Ascending aorta (tissue), 2 donors: Measurements from ENCODE around the gene DENND5B. TPM values are rescaled to one million over a fixed set of nuclear protein-coding genes. Genes with fewer than 3 reads are reported as not detected.

ENCODE experiments used
- DNase-seq, 2 donors: peaks; one replicate each; pipeline ENCODE4 v3.0.0-alpha.2; 2019; ENCODE audit warnings: low spot score in 2 of 2
- H3K27ac ChIP-seq, 2 donors: fragments of 200-600 bp; sonication (generic); one replicate each; pipeline ENCODE4 v1.5.1; 2016 to 2017; ENCODE audit warnings: mild to moderate bottlenecking in 1 of 2
- H3K27me3 ChIP-seq: fragments of 200-600 bp; sonication (generic); one replicate; pipeline ENCODE4 v1.5.1; 2017
- H3K36me3 ChIP-seq, 2 donors: fragments of 200-600 bp; sonication (generic); one replicate each; pipeline ENCODE4 v1.5.1; 2016
- H3K4me1 ChIP-seq, 2 donors: fragments of 200-600 bp; sonication (generic); one replicate each; pipeline ENCODE4 v1.5.1; 2016 to 2017; ENCODE audit warnings: mild to moderate bottlenecking in 1 of 2
- H3K4me3 ChIP-seq, 2 donors: fragments of 200-600 bp; sonication (generic); one replicate each; pipeline ENCODE4 v1.5.1; 2016 to 2017; ENCODE audit warnings: mild to moderate bottlenecking in 1 of 2
- H3K9me3 ChIP-seq, 2 donors: fragments of 200-600 bp; sonication (generic); one replicate each; pipeline ENCODE4 v1.5.1; 2016
- intact Hi-C: fragments of 100-400 bp; cut with DNase I; formaldehyde crosslinking; loops from one replicate; pipeline ENCODE4 v1.15.1; 2023
- total RNA-seq: library from RNA; depleted of rRNA; stranded (reverse); fragments of >200 nt; gene quantifications from one replicate; pipeline ENCODE4 v1.1.0, GENCODE V29; 2016
- TF ChIP-seq, protein P1 (sequence below), 3 experiments: fragments of 200-600 bp in 2 of 3; fragments of 450-650 bp in 1 of 3; sonication (generic) in 2 of 3; IDR thresholded peaks; one replicate each; pipeline ENCODE4 v1.5.1; 2016 to 2019; ENCODE audit warnings: antibody characterized with exemption in 3 of 3, mild to moderate bottlenecking in 1 of 3, moderate library complexity in 1 of 3

Gene DENND5B
- total RNA-seq, 1 donor from 2014 or later = 4.7 TPM

- H3K27me3 ChIP-seq = no peaks in the 10 kb centered on the region
- no peak overlapping the region for H3K4me3 ChIP-seq
- intact Hi-C loops = no loop called here
- peaks cover 0 to 34% of the 10 kb centered on the region in 2 donors for H3K4me1 ChIP-seq
- no peaks in the 10 kb centered on the region for H3K36me3 ChIP-seq
- DNase-seq = no peak
- TF ChIP-seq, protein P1, sequence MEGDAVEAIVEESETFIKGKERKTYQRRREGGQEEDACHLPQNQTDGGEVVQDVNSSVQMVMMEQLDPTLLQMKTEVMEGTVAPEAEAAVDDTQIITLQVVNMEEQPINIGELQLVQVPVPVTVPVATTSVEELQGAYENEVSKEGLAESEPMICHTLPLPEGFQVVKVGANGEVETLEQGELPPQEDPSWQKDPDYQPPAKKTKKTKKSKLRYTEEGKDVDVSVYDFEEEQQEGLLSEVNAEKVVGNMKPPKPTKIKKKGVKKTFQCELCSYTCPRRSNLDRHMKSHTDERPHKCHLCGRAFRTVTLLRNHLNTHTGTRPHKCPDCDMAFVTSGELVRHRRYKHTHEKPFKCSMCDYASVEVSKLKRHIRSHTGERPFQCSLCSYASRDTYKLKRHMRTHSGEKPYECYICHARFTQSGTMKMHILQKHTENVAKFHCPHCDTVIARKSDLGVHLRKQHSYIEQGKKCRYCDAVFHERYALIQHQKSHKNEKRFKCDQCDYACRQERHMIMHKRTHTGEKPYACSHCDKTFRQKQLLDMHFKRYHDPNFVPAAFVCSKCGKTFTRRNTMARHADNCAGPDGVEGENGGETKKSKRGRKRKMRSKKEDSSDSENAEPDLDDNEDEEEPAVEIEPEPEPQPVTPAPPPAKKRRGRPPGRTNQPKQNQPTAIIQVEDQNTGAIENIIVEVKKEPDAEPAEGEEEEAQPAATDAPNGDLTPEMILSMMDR (IDR thresholded peaks at IDR 0.05) = no peak
- no peaks in the 10 kb centered on the region for H3K9me3 ChIP-seq
- H3K27ac ChIP-seq = no peak overlapping the region
Observed at GRCh38 chr12:31522607-31523006, 68.3 kb downstream of the DENND5B start.

DNA sequence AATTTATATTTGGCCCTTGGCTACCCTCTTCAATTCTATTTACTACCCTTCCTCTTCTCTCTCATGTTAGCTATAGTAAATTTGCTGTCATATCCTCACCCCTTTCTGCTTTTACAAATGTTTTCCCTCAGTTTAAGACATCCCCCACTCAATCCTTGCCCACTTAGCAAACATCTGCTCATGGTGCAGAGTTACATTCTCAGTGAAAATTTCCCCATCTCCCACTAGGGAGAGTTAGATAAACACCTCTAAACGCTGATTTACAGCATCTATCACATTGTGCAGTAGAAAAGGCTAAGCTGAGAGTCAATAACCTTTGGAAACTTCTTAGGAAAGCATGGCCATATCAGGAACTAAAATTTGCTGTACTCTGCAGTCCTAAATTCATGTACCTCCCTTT is 69.0 kb downstream of the DENND5B start:
- TF ChIP-seq, protein P1 (IDR thresholded peaks at IDR 0.05) = no peak
- no peaks in the 10 kb centered on the region for H3K9me3 ChIP-seq
- H3K4me3 ChIP-seq = no peak overlapping the region
- H3K27ac ChIP-seq = no peak overlapping the region
- no peaks in the 10 kb centered on the region for H3K27me3 ChIP-seq
- peaks cover 0 to 34% of the 10 kb centered on the region in 2 donors for H3K4me1 ChIP-seq
- no peaks in the 10 kb centered on the region for H3K36me3 ChIP-seq
- no peak for DNase-seq
- intact Hi-C loops = no loop called here

DNA sequence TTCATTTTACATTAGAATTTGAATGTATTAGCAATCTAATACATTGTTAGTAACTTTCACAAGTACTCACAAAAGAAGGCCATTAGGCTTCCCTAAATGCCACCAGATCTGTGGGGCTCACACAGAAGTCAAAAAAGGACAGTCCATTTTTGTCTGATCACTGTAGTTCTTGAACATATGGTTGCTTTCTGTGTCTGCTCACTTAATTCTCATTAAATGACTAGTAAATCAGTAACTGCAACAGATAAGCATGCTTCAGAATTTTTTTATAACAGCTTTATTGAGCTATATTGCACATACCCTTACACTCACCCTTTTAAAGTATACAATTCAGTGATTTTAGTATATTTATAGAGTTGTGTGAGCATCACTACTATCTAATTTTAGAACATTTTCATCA is 71.4 kb downstream of the DENND5B start:
- intact Hi-C loops = loop anchor here (5.0 kb wide), 1 partner anchor 68 kb away; no protein-coding TSS in a partner anchor
- DNase-seq = no peak
- Histone ChIP-seq H3K9me3 (no peaks in the 10 kb centered on the region), H3K36me3 (no peaks in the 10 kb centered on the region), H3K4me1 (peaks cover 0 to 34% of the 10 kb centered on the region in 2 donors), H3K4me3 (no peak overlapping the region), H3K27me3 (no peaks in the 10 kb centered on the region), H3K27ac (peak overlapping the region; percentile 59 to 64)
- TF ChIP-seq, protein P1 (IDR thresholded peaks at IDR 0.05) = no peak

GRCh38 chr12:31518680-31519227 is 72.2 kb downstream of the DENND5B start:
- no peaks in the 10 kb centered on the region for H3K9me3 ChIP-seq
- peak overlapping the region; percentile 59 to 64 for H3K27ac ChIP-seq
- H3K4me3 ChIP-seq = peak overlapping the region in 1 of 2 donors; percentile 2
- peak in 1 of 2 donors; percentile 83 for DNase-seq
- H3K4me1 ChIP-seq = peaks cover 0 to 34% of the 10 kb centered on the region in 2 donors
- no peaks in the 10 kb centered on the region for H3K36me3 ChIP-seq
- H3K27me3 ChIP-seq = no peaks in the 10 kb centered on the region
- intact Hi-C loops = loop anchor here (5.0 kb wide), 1 partner anchor 69 kb away; no protein-coding TSS in a partner anchor
- TF ChIP-seq, protein P1 (IDR thresholded peaks at IDR 0.05) = no peak

GRCh38 chr12:31517994-31518393 is 72.9 kb downstream of the DENND5B start:
- Histone ChIP-seq H3K4me1 (peaks cover 0 to 31% of the 10 kb centered on the region in 2 donors), H3K27me3 (no peaks in the 10 kb centered on the region), H3K4me3 (no peak overlapping the region), H3K9me3 (no peaks in the 10 kb centered on the region), H3K27ac (peak overlapping the region in 1 of 2 donors; percentile 34), H3K36me3 (no peaks in the 10 kb centered on the region)
- TF ChIP-seq, protein P1 (IDR thresholded peaks at IDR 0.05) = no peak
- DNase-seq = no peak
- intact Hi-C loops = loop anchor here (5.0 kb wide), 1 partner anchor 69 kb away; no protein-coding TSS in a partner anchor
